HG03097 (cell line): ENCODE measurements around the gene MAGI2.

ENCODE experiments used
- ATAC-seq: cut with Tn5 transposase; IDR thresholded peaks from one replicate; pipeline ENCODE4 v1.9.1; 2021; ENCODE audit not compliant: unreplicated experiment, low FRiP score

The MAGI2 gene

DNA sequence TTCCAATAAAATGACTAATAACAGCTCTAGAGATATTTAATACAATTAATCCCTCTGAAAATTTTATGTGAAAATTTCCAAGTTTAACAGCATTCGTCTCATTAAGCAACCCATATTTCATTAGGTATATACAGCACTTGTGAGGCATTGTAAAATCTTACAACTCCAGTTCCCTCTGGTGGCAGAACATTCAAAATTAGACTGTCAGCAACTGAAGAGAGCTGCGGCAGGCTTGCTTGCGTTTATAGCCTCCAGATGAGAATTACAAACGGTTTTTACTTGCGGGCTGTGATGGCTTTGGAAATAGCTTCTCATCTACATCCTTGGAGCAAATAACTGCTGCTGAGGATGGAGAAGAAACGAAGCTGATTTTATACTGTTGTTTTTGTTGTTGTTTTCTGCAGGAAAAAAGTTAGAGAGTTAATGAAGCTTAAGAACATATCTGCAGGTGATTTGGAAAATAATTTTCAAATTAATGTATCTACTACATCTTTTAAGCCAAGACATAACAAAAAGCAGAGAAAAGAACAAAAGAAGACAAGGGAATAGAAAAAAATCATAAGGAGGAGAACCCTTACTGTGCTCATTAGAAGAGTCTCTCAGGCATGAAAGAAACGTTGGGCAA, 171.3 kb downstream of the MAGI2 start:
- ATAC-seq, result no peak

DNA sequence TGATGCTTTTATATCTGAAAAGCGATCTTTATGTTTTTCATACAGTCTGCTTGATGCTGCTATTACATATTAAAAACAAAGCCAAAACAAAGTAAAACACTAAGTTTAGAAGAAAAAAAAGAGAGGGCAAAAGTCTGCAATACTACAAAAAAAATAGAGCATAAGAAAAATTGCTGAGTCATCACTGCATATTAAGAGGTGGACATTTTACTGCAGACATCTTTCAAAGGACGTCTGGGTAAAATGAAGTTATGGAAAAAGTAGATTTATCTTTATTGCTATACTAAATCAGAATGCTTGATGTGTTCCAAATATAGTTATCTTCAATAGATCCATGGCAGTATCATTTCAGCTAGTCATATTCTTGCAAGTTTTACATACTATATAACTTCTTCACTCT, 172.0 kb downstream of the MAGI2 start:
- ATAC-seq, result no peak

DNA sequence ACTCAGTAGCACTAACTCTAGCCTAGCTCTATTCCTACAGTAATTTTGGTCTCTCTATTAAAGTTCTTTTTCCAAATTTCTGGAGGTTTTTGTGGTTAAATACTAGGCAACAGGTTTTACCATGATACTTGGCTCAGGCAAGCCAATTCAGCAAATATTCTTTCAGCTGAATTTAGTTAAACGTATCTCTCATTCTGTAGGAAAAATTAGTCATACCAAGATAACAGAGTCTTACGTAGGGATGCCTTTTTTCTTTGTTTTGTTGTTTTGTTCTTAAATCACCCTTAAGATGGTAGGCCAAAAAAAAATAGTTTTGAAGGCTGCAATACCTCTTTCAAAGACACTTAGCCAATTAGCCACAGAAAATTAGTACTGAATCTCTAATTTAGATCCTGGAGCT, 180.5 kb downstream of the MAGI2 start:
- ATAC-seq, result no peak

DNA sequence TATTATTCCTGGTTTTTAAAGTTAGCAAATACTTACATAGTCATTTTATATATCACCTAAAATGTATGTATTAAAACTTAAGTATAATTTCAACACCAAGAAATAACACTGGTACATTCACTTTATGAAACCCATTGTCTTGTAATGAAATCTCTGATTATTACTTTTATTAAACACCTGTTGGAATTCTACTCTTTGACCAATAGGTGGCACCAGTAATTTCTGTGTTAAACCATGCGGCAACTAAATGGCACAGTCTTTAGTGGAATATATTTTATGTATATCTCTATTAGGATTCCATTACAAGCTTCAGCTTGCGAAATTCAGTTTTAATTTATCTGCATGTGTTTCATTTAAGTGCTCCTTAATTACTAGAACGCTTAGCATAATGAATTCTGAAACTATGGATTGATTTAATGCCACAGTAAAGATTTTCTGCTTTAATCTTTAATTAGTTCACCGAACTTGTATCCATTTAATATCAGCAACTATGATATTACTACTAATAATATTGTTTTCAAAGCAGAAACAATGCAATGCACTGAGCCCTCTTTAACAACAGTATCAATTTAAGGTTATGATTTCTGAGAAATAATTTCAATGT, 181.3 kb downstream of the MAGI2 start:
- ATAC-seq, result no peak

DNA sequence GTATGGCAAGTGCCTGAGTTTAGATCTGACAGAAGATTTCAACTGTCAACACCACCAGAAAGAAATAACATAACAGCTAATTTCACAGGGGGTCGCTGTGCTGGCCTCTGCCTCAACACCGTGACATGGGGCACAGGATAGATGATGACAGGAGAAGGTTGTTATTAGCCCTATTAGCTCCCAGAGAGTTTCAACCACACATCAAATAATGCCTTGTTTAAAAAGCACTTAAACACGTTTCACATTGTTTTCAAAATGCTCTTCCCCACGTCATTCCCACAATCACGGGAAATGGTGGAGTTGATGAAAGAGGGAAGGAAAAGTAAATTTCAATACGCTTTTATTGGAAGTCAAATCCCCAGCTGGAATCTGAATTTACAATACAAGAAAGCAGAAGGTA, 184.7 kb downstream of the MAGI2 start:
- ATAC-seq, result no peak

DNA sequence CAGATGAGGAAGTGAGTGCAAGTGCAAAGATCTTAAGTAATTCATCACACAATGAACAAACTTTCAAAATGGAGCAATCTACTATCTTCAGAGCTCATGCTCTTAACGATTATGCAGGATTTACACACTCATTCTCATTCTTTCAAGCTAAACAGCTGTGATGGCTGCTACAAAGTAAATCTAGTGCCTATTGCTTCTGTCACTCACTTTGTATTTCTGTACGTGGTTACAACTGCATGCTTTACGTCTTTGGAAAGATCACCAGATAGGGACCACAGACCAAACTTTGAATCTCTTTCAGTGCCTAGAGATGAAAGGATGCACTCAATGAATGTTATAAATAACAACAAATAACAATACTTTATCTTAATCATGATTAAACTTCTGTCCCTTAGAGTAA, 194.6 kb downstream of the MAGI2 start:
- no peak for ATAC-seq

DNA sequence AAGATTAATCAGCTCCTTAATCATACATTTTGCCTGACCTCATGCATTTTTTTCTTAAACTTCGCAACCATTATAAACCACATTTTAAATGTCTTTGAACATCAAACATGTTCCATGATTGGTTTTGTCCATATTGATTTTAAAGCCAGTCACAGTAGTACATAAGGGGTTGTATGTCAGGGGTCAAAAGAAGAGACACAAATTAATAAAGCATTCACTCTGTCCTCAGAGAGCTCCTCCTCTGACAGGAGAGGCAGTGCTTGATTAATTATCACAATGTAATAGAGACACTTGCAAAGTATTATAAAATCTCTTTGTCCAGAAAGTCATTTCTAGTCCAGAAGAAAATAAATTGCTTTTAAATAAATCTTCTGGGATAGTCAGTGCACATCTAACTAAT, 195.5 kb downstream of the MAGI2 start:
- ATAC-seq, result no peak

DNA sequence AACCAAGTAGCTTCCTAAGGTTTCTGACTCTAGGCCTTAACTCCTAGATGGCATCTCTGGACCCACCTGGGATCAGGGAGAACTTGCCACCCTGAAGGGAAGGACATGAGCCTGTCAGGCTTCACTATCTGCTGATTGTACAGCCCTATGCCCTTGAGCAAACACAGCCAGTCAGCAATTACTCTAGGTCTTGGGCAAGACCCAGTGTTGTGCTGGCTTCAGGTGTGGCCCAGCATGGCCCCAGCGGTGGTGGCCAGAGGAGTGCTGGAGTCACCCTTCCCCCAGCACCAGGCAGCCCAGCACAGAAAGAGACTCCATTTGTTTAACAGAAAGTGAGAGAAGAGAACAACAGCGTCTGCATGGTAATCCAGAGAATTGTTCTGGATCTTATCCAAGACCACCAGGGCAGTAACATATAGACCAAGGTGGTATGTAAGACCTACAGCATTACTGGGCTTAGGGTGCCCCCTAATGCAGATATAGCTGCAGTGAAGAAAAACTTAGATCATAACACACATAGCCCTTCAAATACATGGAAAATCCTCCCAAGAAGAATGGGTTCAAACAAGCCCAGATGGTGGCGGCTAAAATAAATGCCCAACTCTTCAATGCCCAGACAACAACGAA, 207.7 kb downstream of the MAGI2 start:
- no peak for ATAC-seq

DNA sequence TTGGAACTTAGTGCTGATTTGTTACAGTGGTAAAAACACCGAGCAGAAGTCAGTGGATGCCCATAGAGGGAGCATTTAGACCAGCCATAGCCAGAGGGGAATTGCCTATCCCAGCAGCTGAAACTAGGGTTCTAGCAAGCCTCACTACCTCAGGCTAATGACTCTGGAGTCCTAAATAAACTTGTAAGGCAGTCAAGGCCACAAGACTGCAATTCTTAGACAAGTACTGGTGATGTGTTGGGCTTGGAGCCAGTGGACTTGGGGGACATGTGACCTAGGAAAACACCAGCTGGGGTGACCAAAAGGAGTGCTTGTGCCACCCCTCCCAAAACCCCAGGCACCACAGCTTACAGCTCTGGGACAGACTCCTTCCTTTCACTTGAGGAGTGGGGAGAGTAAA, 209.0 kb downstream of the MAGI2 start:
- ATAC-seq, result no peak

DNA sequence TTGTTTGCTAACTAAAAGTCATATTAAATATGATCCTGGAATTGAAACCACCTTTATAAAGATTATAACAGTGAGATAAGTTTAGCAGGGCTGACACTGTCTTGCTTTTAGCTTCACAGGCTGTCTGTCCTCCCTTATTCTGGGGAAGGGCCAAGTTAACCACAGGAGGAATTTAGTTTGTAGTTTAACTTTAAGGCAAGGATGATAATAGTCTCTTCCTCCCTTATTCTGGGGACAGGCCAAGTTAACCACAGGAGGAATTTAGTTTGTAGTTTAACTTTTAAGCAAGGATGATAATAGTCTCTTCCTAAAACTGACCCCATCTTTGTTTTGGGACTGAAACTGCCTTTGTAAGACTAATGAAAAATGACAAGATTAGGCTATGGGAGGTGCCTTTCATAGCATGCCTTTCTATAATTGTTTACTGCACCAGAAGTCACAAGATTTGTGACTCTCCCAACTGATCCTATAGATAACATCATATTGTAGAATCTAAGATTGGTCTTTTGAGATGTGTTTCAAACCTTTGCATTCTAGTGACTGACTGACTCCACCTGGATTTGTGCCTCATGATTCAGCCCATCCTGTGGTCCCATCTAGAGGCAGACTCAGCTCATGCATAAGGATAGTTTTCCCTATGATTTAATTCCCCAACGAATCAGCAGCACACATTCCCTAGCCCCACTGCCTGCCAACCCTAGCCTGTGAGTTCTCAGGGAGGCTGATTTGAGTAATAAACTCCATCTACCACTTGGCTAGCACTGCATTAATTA, 212.0 kb downstream of the MAGI2 start:
- ATAC-seq, result no peak

DNA sequence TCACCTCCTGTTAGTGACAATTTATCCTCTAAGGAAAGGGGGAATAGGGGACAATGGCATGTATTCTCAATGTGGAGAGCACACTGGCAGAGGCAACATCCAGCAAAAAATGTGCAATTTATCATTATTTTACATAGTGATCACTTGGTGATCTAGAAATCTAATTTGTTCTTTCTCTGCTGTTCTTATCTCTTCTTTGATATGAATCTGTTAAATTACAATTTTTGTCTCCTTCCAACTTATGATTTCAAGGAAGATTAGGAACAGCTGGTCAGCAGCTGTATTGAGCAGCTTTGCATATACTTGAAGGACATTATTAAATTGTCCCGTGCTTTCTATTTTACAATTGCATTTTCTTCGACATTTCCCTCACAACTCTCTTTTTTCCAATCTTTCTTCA, 213.1 kb downstream of the MAGI2 start:
- no peak for ATAC-seq

DNA sequence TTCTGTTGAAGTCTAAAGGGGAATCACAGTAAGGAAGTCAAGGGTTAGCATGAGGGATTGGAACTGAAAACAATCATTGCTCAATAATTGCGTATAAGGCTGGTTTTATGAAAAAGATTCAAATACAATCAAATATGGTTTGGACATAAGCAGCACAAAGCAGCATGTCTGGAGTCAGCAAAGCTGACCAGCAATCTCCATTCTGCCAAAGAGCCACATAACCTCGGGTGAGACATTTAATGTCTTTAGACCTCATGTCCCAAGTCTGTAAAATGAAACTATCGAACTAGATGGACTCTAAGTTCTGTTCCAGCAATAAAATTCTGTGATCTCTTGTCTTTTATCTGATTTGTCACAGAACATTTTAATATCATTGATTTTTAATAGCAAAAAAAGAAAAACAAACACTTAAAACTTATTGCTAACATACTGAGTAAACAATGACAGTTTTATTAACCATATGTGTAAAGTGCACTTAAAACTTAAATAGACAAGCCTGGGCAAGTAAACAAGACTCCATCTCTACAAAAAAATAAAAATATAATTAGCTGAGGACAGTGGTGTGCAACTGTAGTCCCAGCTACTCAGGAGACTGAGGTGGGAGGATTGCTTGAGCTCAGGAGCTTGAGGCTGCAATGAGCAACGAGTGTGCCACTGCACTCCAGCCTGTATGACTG, 217.0 kb downstream of the MAGI2 start:
- no peak for ATAC-seq

DNA sequence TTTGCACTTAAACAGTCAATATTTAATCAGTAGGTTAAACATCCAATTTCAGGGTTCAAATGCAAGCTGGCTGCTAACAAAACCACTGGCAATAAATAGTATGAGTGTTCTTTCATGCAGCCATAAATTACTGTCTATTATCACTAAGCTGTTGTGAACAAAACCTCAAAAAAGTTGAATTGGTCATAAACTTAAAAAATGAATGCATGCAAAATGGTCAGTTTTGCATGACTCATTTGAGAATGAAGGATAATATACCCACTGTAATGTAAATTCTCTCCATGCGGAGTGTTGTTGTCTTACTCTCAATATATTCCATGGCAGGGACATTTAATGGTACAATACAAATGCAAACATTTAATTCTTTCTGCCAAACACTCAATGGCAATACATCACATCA, 226.4 kb downstream of the MAGI2 start:
- no peak for ATAC-seq

DNA sequence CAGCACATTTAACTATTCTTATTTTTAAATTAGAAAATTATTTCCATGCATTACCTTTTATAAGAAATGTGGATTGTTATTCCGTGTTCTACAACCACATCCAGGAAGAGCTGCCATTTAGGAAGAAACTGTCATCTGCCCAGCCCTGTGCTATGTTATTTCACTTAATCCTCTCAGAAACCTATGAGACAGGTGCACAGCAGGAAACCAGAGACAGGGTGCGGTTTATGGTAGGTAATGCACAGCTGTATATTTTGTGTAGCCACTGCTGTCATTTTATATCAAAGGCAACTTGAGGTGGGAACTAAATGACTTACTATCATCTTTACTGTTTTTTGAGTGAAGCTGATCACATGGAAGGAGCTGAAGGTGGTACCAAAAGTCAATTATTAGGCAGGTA, 232.3 kb downstream of the MAGI2 start:
- ATAC-seq, result no peak

DNA sequence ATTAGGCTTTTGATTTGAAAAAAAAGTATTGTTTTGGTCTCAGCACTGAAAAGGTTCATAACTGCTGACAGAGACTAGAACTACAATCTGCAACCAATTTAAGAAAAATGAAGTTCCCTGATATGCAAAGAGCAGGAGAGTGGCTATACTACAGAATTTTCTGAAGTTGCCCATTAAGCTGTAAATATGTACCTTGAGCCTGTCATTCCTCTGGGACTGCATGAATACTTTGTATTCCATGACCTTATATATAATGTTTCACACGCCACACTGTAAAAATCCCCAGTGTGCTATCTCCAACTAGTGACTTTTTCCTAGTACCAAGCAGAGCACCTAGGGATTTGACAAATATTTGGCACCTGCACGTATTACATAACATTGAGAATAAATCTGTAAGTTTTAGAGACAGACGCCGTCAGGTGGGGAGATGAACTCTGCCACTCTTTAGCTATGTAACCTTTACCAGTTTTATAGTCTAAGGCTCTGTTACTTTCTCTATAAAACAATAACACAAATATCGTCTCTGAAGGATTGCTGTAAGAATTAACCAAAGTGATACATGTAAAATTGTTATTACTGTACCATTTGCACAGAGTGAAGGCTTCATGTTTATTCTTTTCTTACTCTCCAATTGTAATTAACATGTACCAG, 235.4 kb downstream of the MAGI2 start:
- no peak for ATAC-seq

DNA sequence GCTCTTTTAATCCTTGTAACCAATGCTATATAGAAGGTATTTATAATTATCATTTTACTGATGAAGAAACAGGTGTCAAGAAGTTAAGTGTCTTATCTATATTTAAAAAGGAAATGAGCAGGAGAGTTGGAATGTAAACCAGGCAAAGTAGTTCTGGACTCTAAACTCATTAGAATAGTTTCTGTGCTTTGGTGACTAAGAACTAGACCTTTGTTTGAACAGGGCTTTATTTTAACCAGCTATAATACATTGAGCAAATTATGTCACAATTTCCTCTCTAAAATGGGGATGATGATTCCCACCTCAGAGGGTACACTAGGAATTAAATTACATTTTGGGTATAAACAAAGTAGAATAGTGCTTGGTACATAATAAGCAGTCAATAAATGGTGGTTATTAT, 236.0 kb downstream of the MAGI2 start:
- no peak for ATAC-seq

DNA sequence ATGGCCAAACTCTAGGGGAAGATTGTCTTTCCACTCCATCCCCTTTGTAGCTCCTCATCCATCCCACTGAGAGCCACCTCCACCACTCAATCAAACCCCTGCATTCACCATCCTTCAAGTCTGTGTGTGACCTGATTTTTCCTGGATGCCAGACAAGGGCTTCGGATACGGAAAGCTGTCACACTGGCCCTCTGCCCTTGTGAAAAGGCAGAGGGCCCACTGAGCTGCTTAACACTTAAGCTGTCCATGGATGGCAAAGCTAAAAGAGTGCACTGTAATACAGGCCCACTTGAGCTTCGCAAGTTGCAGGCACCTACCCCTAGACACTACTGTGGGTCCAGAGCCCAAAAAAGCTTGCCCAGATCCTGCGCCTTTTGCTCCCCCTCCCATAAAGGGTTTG, 237.2 kb downstream of the MAGI2 start:
- no peak for ATAC-seq

DNA sequence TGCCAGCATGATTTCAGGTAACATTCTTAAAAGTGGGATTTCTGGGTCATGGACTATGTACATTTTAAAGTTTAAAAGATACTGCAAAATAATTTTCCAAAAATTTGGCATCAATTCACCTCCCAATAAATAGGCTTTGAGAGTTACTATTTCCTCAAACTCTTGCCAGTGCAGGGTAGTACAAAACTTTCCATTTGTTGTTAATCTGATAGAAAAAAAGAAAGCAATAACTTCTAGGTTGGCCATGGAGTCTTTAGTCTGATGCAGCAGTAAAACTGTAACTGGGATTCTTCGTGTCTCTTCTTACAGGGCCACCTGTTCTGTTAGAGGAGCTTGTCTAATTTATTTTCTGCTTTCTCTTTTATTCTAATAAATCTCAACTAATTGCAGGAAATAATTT, 241.1 kb downstream of the MAGI2 start:
- ATAC-seq, result no peak

DNA sequence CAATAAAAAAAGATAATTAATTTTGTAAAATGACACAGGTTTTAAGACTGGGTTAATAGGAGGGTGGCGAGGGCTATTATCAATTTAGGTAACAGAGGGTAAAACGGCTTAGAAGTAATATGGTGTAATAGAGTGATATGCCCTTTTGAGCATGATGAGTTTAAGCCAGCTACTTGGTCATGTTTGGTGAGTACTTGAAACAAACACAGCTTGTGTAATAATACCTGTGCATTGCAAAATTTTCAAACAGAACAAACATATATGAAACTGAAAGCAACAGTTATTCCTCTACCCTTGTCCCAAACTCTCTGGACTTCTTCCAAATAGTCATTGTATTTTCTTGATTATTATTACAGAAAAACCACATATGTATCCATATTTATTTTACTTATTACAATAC, 241.7 kb downstream of the MAGI2 start:
- no peak for ATAC-seq

DNA sequence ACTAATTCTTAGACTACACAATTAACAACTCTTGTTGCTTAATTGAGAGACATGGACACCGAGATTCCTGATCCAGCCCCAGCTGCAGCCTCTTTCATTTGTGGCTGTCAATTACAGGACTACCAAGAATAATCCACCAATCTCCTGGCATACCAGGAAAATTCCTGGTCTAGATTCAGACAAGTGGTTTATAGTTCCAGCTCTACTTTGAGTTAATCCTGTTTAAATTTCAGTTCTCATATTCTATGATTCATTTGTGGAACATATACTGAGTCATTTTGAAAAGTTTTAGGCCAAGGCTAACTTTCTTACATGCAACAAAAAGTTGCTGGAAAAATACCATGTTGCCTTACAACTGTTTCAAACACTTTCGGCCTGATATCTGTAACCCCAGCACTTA, 253.5 kb downstream of the MAGI2 start:
- ATAC-seq, result no peak

DNA sequence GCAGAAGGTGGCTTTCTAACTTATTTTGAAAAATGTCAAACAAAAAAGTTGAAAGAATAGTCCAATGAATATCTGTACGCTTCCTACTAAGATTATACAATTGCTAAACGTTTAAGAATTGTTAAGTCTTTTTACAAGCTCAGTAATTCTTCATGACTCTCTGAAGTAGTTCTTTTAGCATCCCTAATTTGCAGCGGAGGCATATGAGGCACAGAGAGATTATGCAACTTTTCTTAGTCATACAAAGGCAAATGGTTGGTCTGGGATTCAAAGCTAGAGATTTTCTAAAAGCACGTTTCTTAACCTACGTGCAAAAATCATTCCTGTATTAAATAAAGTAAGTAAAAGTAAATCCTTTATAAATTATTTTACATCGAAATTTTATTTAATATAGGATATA, 254.2 kb downstream of the MAGI2 start:
- no peak for ATAC-seq
